ENCODE data around the gene SCUBE1.

SCUBE1 gene

GRCh38 chr22:43337946-43338345, 5.2 kb downstream of the SCUBE1 start:
- Histone ChIP-seq H2AFZ (ENCODE audit: insufficient read depth, low read length, poor library complexity) (no peak overlapping the region), H4K8ac (ENCODE audit: low read depth, low read length) (no peak overlapping the region), H3K23ac (ENCODE audit: low read length) (no peak overlapping the region), H3K79me1 (ENCODE audit: low read length) (no peaks in the 10 kb centered on the region), H3K36me3 (ENCODE audit: control insufficient read depth in 1 of 2, insufficient read depth in 2 of 2, low read length in 2 of 2) (no peaks in the 10 kb centered on the region), H3K79me2 (ENCODE audit: control insufficient read depth, insufficient read depth, low read length, poor library complexity) (no peaks in the 10 kb centered on the region), H2BK5ac (ENCODE audit: low read depth, low read length, poor library complexity) (no peak overlapping the region), H3K27ac (ENCODE audit: low read depth, low read length) (no peak overlapping the region), H4K12ac (ENCODE audit: low read depth, low read length) (no peak overlapping the region), H2BK120ac (ENCODE audit: insufficient read depth, low read length, poor library complexity) (no peak overlapping the region), H3K27me3 (ENCODE audit: insufficient read depth, low read length) (peaks cover 17% of the 10 kb centered on the region), H2BK12ac (ENCODE audit: low read length) (no peak overlapping the region), H3K9me3 (ENCODE audit: insufficient read depth, low read depth, low read length) (peaks cover 3% of the 10 kb centered on the region), H3K4me2 (ENCODE audit: low read length) (no peak overlapping the region), H3K4me3 (ENCODE audit: low read depth, low read length) (no peak overlapping the region), H3K9ac (ENCODE audit: low read length) (no peak overlapping the region), H3K14ac (ENCODE audit: low read length) (no peak overlapping the region), H4K91ac (ENCODE audit: low read depth, low read length) (no peak overlapping the region), H3K18ac (ENCODE audit: low read length) (no peak overlapping the region), H2AK5ac (ENCODE audit: low read length) (no peak overlapping the region), H3K4ac (ENCODE audit: low read depth, low read length) (no peak overlapping the region), H3K4me1 (ENCODE audit: control insufficient read depth in 1 of 2, insufficient read depth in 2 of 2, low read length in 2 of 2) (peaks cover 0 to 3% of the 10 kb centered on the region in 2 experiments)
- no peak for DNase-seq
- no CpG with 5 or more reads among the region's 3 CpGs for WGBS (ENCODE audit: extremely low coverage, insufficient coverage, insufficient read length)

DNA sequence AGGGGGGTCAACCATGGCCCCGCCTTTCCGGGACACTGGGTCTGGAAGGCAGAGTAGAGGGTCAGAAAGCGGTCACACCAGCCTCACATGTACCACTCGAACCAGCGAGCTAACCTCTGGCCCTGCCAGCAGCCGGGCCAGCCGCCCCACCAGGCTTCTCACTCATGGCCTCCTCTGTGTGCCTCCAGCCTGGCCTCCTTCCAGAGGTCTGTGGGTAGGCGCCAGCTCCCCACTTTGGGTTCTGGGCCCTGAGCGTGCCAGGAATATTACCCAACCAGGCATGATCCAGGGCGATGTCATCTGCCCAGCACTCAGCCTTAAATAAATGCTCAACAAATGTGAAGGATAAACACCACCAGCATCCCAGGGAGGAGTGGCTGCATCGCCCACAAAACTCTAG, 5.8 kb downstream of the SCUBE1 start:
- H3K4me2 ChIP-seq (ENCODE audit: low read length), result no peak overlapping the region

GRCh38 chr22:43334378-43334777, 8.8 kb downstream of the SCUBE1 start:
- no peaks in the 10 kb centered on the region for H3K79me2 ChIP-seq (ENCODE audit: control insufficient read depth, insufficient read depth, low read length, poor library complexity)
- no peaks in the 10 kb centered on the region for H3K79me1 ChIP-seq (ENCODE audit: low read length)
- no peaks in the 10 kb centered on the region for H3K9me3 ChIP-seq (ENCODE audit: insufficient read depth, low read depth, low read length)
- no peak overlapping the region for H3K27ac ChIP-seq (ENCODE audit: low read depth, low read length)
- H3K36me3 ChIP-seq (ENCODE audit: control insufficient read depth in 1 of 2, insufficient read depth in 2 of 2, low read length in 2 of 2), result no peaks in the 10 kb centered on the region
- no peak overlapping the region for H3K23ac ChIP-seq (ENCODE audit: low read length)
- H4K8ac ChIP-seq (ENCODE audit: low read depth, low read length), result no peak overlapping the region
- H3K4me1 ChIP-seq (ENCODE audit: control insufficient read depth in 1 of 2, insufficient read depth in 2 of 2, low read length in 2 of 2), result peaks cover 0 to 3% of the 10 kb centered on the region in 2 experiments
- H2AFZ ChIP-seq (ENCODE audit: insufficient read depth, low read length, poor library complexity), result no peak overlapping the region
- H4K91ac ChIP-seq (ENCODE audit: low read depth, low read length), result no peak overlapping the region
- no peak overlapping the region for H2BK120ac ChIP-seq (ENCODE audit: insufficient read depth, low read length, poor library complexity)
- no peak overlapping the region for H3K18ac ChIP-seq (ENCODE audit: low read length)
- no peak overlapping the region for H3K9ac ChIP-seq (ENCODE audit: low read length)
- no peak overlapping the region for H2BK5ac ChIP-seq (ENCODE audit: low read depth, low read length, poor library complexity)
- no peaks in the 10 kb centered on the region for H3K27me3 ChIP-seq (ENCODE audit: insufficient read depth, low read length)
- H3K4me3 ChIP-seq (ENCODE audit: low read depth, low read length), result no peak overlapping the region
- no peak overlapping the region for H2BK12ac ChIP-seq (ENCODE audit: low read length)
- no peak overlapping the region for H3K14ac ChIP-seq (ENCODE audit: low read length)
- no peak overlapping the region for H4K12ac ChIP-seq (ENCODE audit: low read depth, low read length)
- no peak overlapping the region for H3K4me2 ChIP-seq (ENCODE audit: low read length)
- WGBS (ENCODE audit: extremely low coverage, insufficient coverage, insufficient read length), result 95% methylated on average over 2 of the region's 4 CpGs
- no peak for DNase-seq
- no peak overlapping the region for H2AK5ac ChIP-seq (ENCODE audit: low read length)
- no peak overlapping the region for H3K4ac ChIP-seq (ENCODE audit: low read depth, low read length)

More for the DNA sequence above, 5.8 kb downstream of the SCUBE1 start:
- Histone ChIP-seq H3K23ac (ENCODE audit: low read length) (no peak overlapping the region), H4K91ac (ENCODE audit: low read depth, low read length) (no peak overlapping the region), H3K27ac (ENCODE audit: low read depth, low read length) (no peak overlapping the region), H3K4ac (ENCODE audit: low read depth, low read length) (no peak overlapping the region), H4K12ac (ENCODE audit: low read depth, low read length) (no peak overlapping the region), H3K14ac (ENCODE audit: low read length) (no peak overlapping the region), H3K18ac (ENCODE audit: low read length) (no peak overlapping the region), H3K79me1 (ENCODE audit: low read length) (no peaks in the 10 kb centered on the region), H2AK5ac (ENCODE audit: low read length) (no peak overlapping the region), H2BK12ac (ENCODE audit: low read length) (no peak overlapping the region), H3K4me3 (ENCODE audit: low read depth, low read length) (no peak overlapping the region), H3K9ac (ENCODE audit: low read length) (no peak overlapping the region), H2BK5ac (ENCODE audit: low read depth, low read length, poor library complexity) (no peak overlapping the region), H3K9me3 (ENCODE audit: insufficient read depth, low read depth, low read length) (peaks cover 3% of the 10 kb centered on the region), H4K8ac (ENCODE audit: low read depth, low read length) (no peak overlapping the region), H2BK120ac (ENCODE audit: insufficient read depth, low read length, poor library complexity) (no peak overlapping the region), H3K79me2 (ENCODE audit: control insufficient read depth, insufficient read depth, low read length, poor library complexity) (no peaks in the 10 kb centered on the region), H3K27me3 (ENCODE audit: insufficient read depth, low read length) (peaks cover 15% of the 10 kb centered on the region), H2AFZ (ENCODE audit: insufficient read depth, low read length, poor library complexity) (no peak overlapping the region), H3K36me3 (ENCODE audit: control insufficient read depth in 1 of 2, insufficient read depth in 2 of 2, low read length in 2 of 2) (no peaks in the 10 kb centered on the region), H3K4me1 (ENCODE audit: control insufficient read depth in 1 of 2, insufficient read depth in 2 of 2, low read length in 2 of 2) (peaks cover 0 to 3% of the 10 kb centered on the region in 2 experiments)
- WGBS (ENCODE audit: extremely low coverage, insufficient coverage, insufficient read length), result no CpG with 5 or more reads among the region's 11 CpGs
- no peak for DNase-seq

DNA sequence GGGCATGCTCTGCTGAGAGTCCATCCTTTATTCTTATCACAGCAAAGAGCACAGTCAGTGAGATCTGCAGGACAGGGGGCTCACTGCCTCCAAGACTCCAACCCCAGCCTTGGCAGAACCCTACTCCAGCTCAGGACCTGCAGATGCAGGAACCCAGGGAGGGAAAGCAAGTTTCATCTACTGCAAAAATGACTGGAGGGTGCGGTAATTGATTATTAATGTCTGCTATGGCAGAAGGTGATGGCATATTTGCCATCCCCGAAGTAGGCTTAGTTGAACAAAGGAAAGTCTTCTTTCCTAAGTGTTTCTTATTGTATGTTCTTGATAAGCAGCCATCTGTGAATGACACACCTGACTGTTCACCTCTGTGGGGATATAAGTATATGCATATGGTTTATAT, 9.2 kb downstream of the SCUBE1 start:
- no peaks in the 10 kb centered on the region for H3K27me3 ChIP-seq (ENCODE audit: insufficient read depth, low read length)
- H3K36me3 ChIP-seq (ENCODE audit: control insufficient read depth in 1 of 2, insufficient read depth in 2 of 2, low read length in 2 of 2), result no peaks in the 10 kb centered on the region
- no peaks in the 10 kb centered on the region for H3K79me1 ChIP-seq (ENCODE audit: low read length)
- H2AK5ac ChIP-seq (ENCODE audit: low read length), result no peak overlapping the region
- no peak overlapping the region for H2BK5ac ChIP-seq (ENCODE audit: low read depth, low read length, poor library complexity)
- no peak overlapping the region for H3K4ac ChIP-seq (ENCODE audit: low read depth, low read length)
- H3K27ac ChIP-seq (ENCODE audit: low read depth, low read length), result no peak overlapping the region
- no peak for DNase-seq
- H3K14ac ChIP-seq (ENCODE audit: low read length), result no peak overlapping the region
- H3K9me3 ChIP-seq (ENCODE audit: insufficient read depth, low read depth, low read length), result no peaks in the 10 kb centered on the region
- H3K4me2 ChIP-seq (ENCODE audit: low read length), result no peak overlapping the region
- H2AFZ ChIP-seq (ENCODE audit: insufficient read depth, low read length, poor library complexity), result no peak overlapping the region
- no peak overlapping the region for H3K23ac ChIP-seq (ENCODE audit: low read length)
- H2BK120ac ChIP-seq (ENCODE audit: insufficient read depth, low read length, poor library complexity), result no peak overlapping the region
- H4K8ac ChIP-seq (ENCODE audit: low read depth, low read length), result no peak overlapping the region
- no CpG with 5 or more reads among the region's 2 CpGs for WGBS (ENCODE audit: extremely low coverage, insufficient coverage, insufficient read length)
- H4K91ac ChIP-seq (ENCODE audit: low read depth, low read length), result no peak overlapping the region
- H2BK12ac ChIP-seq (ENCODE audit: low read length), result no peak overlapping the region
- H3K4me1 ChIP-seq (ENCODE audit: control insufficient read depth in 1 of 2, insufficient read depth in 2 of 2, low read length in 2 of 2), result peaks cover 0 to 3% of the 10 kb centered on the region in 2 experiments
- H3K79me2 ChIP-seq (ENCODE audit: control insufficient read depth, insufficient read depth, low read length, poor library complexity), result no peaks in the 10 kb centered on the region
- H4K12ac ChIP-seq (ENCODE audit: low read depth, low read length), result no peak overlapping the region
- no peak overlapping the region for H3K18ac ChIP-seq (ENCODE audit: low read length)
- no peak overlapping the region for H3K9ac ChIP-seq (ENCODE audit: low read length)
- no peak overlapping the region for H3K4me3 ChIP-seq (ENCODE audit: low read depth, low read length)
